Measurements from ENCODE around the gene PABPN1L.
A peak's percentile ranks its signal among the peaks of the same experiment; 100 is the strongest.

Gene PABPN1L

DNA sequence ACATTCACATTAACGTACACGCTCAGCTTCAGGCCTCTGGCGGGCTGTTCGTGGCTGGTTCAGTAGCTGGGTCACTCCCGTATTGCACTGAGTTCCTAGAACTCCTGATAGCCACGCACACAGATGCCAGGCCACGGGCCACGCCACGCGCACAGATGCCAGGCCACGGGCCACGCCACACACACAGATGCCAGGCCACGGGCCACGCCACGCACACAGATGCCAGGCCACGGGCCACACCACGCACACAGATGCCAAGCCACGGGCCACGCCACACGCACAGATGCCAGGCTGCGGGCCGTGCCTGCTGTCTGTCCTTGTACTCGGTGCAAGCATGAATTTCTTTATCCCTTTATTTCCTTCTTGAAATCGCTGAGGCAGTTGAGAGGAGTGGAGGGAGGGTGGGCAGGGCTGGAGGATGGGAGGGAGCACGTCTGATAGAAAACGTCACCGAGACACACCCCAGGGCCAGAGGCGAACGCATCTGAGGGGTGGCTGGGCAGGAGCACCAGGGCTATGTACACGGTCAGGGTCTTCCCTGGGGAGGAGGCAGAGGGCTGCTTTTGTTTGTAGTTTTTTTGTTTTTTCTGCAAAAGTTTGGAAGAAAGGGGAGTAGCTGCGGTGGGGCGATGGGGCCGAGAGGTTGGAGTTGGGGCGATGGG lies 8.6 kb upstream of the PABPN1L start:
- H3K4me3 ChIP-seq (ENCODE audit: low read depth, low read length): no peak overlapping the region
- no peak overlapping the region for H2BK120ac ChIP-seq (ENCODE audit: insufficient read depth, low read length, poor library complexity)
- H3K4me2 ChIP-seq (ENCODE audit: low read length): no peak overlapping the region
- H3K27me3 ChIP-seq (ENCODE audit: insufficient read depth, low read length): no peaks in the 10 kb centered on the region
- no peaks in the 10 kb centered on the region for H3K79me1 ChIP-seq (ENCODE audit: low read length)
- H4K12ac ChIP-seq (ENCODE audit: low read depth, low read length): no peak overlapping the region
- no peak overlapping the region for H3K4ac ChIP-seq (ENCODE audit: low read depth, low read length)
- no peaks in the 10 kb centered on the region for H3K4me1 ChIP-seq (ENCODE audit: control insufficient read depth in 1 of 2, insufficient read depth in 2 of 2, low read length in 2 of 2)
- H2AK5ac ChIP-seq (ENCODE audit: low read length): no peak overlapping the region
- H3K36me3 ChIP-seq (ENCODE audit: control insufficient read depth in 1 of 2, insufficient read depth in 2 of 2, low read length in 2 of 2): no peaks in the 10 kb centered on the region
- H3K79me2 ChIP-seq (ENCODE audit: control insufficient read depth, insufficient read depth, low read length, poor library complexity): no peaks in the 10 kb centered on the region
- no peak overlapping the region for H3K27ac ChIP-seq (ENCODE audit: low read depth, low read length)
- H3K9ac ChIP-seq (ENCODE audit: low read length): no peak overlapping the region
- H3K9me3 ChIP-seq (ENCODE audit: insufficient read depth, low read depth, low read length): no peaks in the 10 kb centered on the region
- no peak overlapping the region for H3K14ac ChIP-seq (ENCODE audit: low read length)
- no peak overlapping the region for H2AFZ ChIP-seq (ENCODE audit: insufficient read depth, low read length, poor library complexity)
- H3K23ac ChIP-seq (ENCODE audit: low read length): no peak overlapping the region
- no peak overlapping the region for H4K91ac ChIP-seq (ENCODE audit: low read depth, low read length)
- DNase-seq: no peak
- WGBS (ENCODE audit: extremely low coverage, insufficient coverage, insufficient read length): no CpG with 5 or more reads among the region's 34 CpGs
- H4K8ac ChIP-seq (ENCODE audit: low read depth, low read length): no peak overlapping the region
- no peak overlapping the region for H2BK5ac ChIP-seq (ENCODE audit: low read depth, low read length, poor library complexity)
- H2BK12ac ChIP-seq (ENCODE audit: low read length): no peak overlapping the region
- H3K18ac ChIP-seq (ENCODE audit: low read length): no peak overlapping the region

DNA sequence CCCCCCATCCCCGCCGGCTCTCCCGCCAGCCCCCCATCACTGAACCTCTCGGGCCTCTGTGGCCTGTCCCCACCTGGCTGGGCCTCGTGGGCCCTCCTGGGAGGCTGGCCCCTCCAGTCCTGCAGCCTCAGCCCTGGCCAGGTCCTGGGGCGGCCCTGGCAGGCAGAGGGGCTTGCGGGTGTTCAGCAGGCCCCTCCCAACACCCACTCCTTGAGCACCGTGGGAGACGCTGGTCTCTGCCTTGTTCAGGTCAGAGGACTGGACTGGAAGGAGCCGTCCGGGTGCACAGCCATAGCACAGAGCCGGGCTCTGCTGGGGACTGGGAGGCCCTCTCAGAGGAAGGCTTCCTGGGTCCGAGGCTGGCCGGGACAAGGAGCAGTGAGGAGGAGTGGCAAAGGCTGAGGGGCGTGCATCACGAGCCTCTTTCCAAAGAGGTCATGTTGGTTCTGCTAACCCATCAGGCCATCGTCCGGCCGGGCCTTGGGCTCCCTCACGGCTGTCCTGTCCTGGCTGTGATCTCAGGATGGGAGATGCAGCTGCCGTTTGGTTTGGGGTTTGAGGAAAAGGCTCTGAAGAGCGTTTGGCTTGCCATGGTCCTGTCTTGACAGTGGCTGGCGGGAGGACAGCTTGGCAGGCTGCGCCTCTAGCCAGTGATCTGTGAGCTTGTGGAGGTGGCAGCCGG lies 6.3 kb upstream of the PABPN1L start:
- H3K27ac ChIP-seq (ENCODE audit: low read depth, low read length): no peak overlapping the region
- H3K4me3 ChIP-seq (ENCODE audit: low read depth, low read length): no peak overlapping the region
- no peaks in the 10 kb centered on the region for H3K27me3 ChIP-seq (ENCODE audit: insufficient read depth, low read length)
- no peaks in the 10 kb centered on the region for H3K4me1 ChIP-seq (ENCODE audit: control insufficient read depth in 1 of 2, insufficient read depth in 2 of 2, low read length in 2 of 2)
- H3K4ac ChIP-seq (ENCODE audit: low read depth, low read length): no peak overlapping the region
- no peak overlapping the region for H3K4me2 ChIP-seq (ENCODE audit: low read length)
- no peak overlapping the region for H3K23ac ChIP-seq (ENCODE audit: low read length)
- no peak overlapping the region for H2BK5ac ChIP-seq (ENCODE audit: low read depth, low read length, poor library complexity)
- peak overlapping the region; percentile 18 for H2AFZ ChIP-seq (ENCODE audit: insufficient read depth, low read length, poor library complexity)
- H2BK120ac ChIP-seq (ENCODE audit: insufficient read depth, low read length, poor library complexity): no peak overlapping the region
- no peak overlapping the region for H3K9ac ChIP-seq (ENCODE audit: low read length)
- H3K79me1 ChIP-seq (ENCODE audit: low read length): no peaks in the 10 kb centered on the region
- H3K36me3 ChIP-seq (ENCODE audit: control insufficient read depth in 1 of 2, insufficient read depth in 2 of 2, low read length in 2 of 2): no peaks in the 10 kb centered on the region
- no peak overlapping the region for H2AK5ac ChIP-seq (ENCODE audit: low read length)
- H3K9me3 ChIP-seq (ENCODE audit: insufficient read depth, low read depth, low read length): no peaks in the 10 kb centered on the region
- H3K18ac ChIP-seq (ENCODE audit: low read length): no peak overlapping the region
- H3K14ac ChIP-seq (ENCODE audit: low read length): no peak overlapping the region
- WGBS (ENCODE audit: extremely low coverage, insufficient coverage, insufficient read length): no CpG with 5 or more reads among the region's 25 CpGs
- no peak overlapping the region for H4K8ac ChIP-seq (ENCODE audit: low read depth, low read length)
- no peak overlapping the region for H4K12ac ChIP-seq (ENCODE audit: low read depth, low read length)
- H4K91ac ChIP-seq (ENCODE audit: low read depth, low read length): no peak overlapping the region
- no peak for DNase-seq
- H2BK12ac ChIP-seq (ENCODE audit: low read length): no peak overlapping the region
- no peaks in the 10 kb centered on the region for H3K79me2 ChIP-seq (ENCODE audit: control insufficient read depth, insufficient read depth, low read length, poor library complexity)

DNA sequence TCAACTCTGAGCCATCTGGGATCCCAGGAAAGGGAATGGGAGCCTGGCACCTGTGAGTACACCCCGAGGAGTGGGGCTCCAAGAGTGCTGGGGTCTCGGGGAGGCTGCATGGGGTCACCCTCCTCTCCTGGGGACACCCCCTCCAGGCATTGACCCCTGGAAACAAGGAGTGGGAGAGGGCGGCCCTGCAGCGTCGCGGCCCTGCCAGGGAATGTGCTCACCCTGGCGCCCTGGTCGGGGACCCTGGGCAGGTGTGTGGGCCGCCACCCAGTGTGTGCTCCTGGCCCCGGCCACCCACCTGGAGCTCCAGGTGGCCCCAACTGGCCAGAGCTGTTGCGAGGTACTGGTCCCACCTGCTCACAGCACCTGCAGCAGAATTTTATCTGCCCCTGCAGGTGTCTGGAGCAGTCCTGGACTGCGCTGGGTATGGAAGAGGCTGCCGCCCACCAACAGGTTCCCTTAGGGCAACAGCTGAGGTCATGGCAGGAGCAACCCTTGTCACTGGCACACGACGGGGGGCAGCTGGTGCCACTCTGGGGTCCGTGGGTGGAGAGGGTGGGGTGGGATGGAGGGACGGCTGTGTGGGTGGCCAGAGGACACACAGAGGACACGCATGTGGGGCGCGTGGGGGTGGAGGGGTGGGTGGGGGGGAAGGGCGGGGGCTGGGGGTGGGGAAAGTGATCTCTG lies 5.4 kb upstream of the PABPN1L start:
- Histone ChIP-seq H2AK5ac (ENCODE audit: low read length) (no peak overlapping the region), H2BK120ac (ENCODE audit: insufficient read depth, low read length, poor library complexity) (no peak overlapping the region), H2AFZ (ENCODE audit: insufficient read depth, low read length, poor library complexity) (no peak overlapping the region), H3K36me3 (ENCODE audit: control insufficient read depth in 1 of 2, insufficient read depth in 2 of 2, low read length in 2 of 2) (no peaks in the 10 kb centered on the region), H4K12ac (ENCODE audit: low read depth, low read length) (no peak overlapping the region), H3K79me1 (ENCODE audit: low read length) (no peaks in the 10 kb centered on the region), H3K4me1 (ENCODE audit: control insufficient read depth in 1 of 2, insufficient read depth in 2 of 2, low read length in 2 of 2) (no peaks in the 10 kb centered on the region), H3K14ac (ENCODE audit: low read length) (no peak overlapping the region), H3K27me3 (ENCODE audit: insufficient read depth, low read length) (no peaks in the 10 kb centered on the region), H2BK12ac (ENCODE audit: low read length) (no peak overlapping the region), H2BK5ac (ENCODE audit: low read depth, low read length, poor library complexity) (no peak overlapping the region), H3K4me3 (ENCODE audit: low read depth, low read length) (no peak overlapping the region), H3K4ac (ENCODE audit: low read depth, low read length) (no peak overlapping the region), H3K4me2 (ENCODE audit: low read length) (no peak overlapping the region), H3K79me2 (ENCODE audit: control insufficient read depth, insufficient read depth, low read length, poor library complexity) (no peaks in the 10 kb centered on the region), H3K23ac (ENCODE audit: low read length) (no peak overlapping the region), H4K91ac (ENCODE audit: low read depth, low read length) (no peak overlapping the region), H3K9me3 (ENCODE audit: insufficient read depth, low read depth, low read length) (no peaks in the 10 kb centered on the region), H3K27ac (ENCODE audit: low read depth, low read length) (no peak overlapping the region), H3K9ac (ENCODE audit: low read length) (no peak overlapping the region), H4K8ac (ENCODE audit: low read depth, low read length) (no peak overlapping the region), H3K18ac (ENCODE audit: low read length) (no peak overlapping the region)
- DNase-seq: no peak
- no CpG with 5 or more reads among the region's 21 CpGs for WGBS (ENCODE audit: extremely low coverage, insufficient coverage, insufficient read length)

DNA sequence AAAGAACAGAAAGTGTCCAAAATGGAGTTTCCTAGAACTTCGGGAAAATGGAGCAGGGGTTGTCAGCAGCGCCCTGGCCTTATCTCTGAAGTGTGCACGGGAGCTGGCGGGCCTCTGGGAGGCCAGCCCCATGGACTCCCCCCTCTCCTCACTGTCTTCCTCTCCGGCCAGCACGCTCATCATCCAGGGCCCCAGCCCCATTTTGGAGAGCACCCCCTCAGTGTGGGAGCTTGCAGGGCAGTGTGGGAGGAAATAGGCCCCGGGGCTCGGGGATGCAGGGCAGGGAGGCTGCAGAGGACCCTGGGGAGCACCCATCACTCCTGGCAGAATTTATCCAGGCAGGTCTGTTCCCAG lies 4.9 kb upstream of the PABPN1L start:
- Histone ChIP-seq H3K4me2 (ENCODE audit: low read length) (no peak overlapping the region), H3K14ac (ENCODE audit: low read length) (no peak overlapping the region), H3K27me3 (ENCODE audit: insufficient read depth, low read length) (no peaks in the 10 kb centered on the region), H3K9me3 (ENCODE audit: insufficient read depth, low read depth, low read length) (no peaks in the 10 kb centered on the region), H2AK5ac (ENCODE audit: low read length) (no peak overlapping the region), H2AFZ (ENCODE audit: insufficient read depth, low read length, poor library complexity) (no peak overlapping the region), H3K27ac (ENCODE audit: low read depth, low read length) (no peak overlapping the region), H2BK12ac (ENCODE audit: low read length) (no peak overlapping the region), H2BK5ac (ENCODE audit: low read depth, low read length, poor library complexity) (no peak overlapping the region), H4K8ac (ENCODE audit: low read depth, low read length) (no peak overlapping the region), H3K9ac (ENCODE audit: low read length) (no peak overlapping the region), H3K79me1 (ENCODE audit: low read length) (no peaks in the 10 kb centered on the region), H2BK120ac (ENCODE audit: insufficient read depth, low read length, poor library complexity) (no peak overlapping the region), H3K4me3 (ENCODE audit: low read depth, low read length) (no peak overlapping the region), H3K4me1 (ENCODE audit: control insufficient read depth in 1 of 2, insufficient read depth in 2 of 2, low read length in 2 of 2) (no peaks in the 10 kb centered on the region), H3K79me2 (ENCODE audit: control insufficient read depth, insufficient read depth, low read length, poor library complexity) (no peaks in the 10 kb centered on the region), H4K91ac (ENCODE audit: low read depth, low read length) (no peak overlapping the region), H3K23ac (ENCODE audit: low read length) (no peak overlapping the region), H3K4ac (ENCODE audit: low read depth, low read length) (no peak overlapping the region), H3K18ac (ENCODE audit: low read length) (no peak overlapping the region), H3K36me3 (ENCODE audit: control insufficient read depth in 1 of 2, insufficient read depth in 2 of 2, low read length in 2 of 2) (no peaks in the 10 kb centered on the region), H4K12ac (ENCODE audit: low read depth, low read length) (no peak overlapping the region)
- DNase-seq: no peak
- WGBS (ENCODE audit: extremely low coverage, insufficient coverage, insufficient read length): no CpG with 5 or more reads among the region's 8 CpGs
